Fibroblast of skin of abdomen (primary cell): ENCODE results near the gene KANTR. TPM values are rescaled to one million over a fixed set of nuclear protein-coding genes. Genes with fewer than 3 reads are reported as not detected.
A peak's percentile ranks its signal among the peaks of the same experiment; 100 is the strongest.

ENCODE experiments used
- DNase-seq: peaks from one replicate; pipeline ENCODE4 v3.0.0-alpha.2; 2013
- polyA plus RNA-seq, 2 experiments: library from polyadenylated mRNA; unstranded; fragments of 120-200 nt; gene quantifications; one replicate each; pipeline ENCODE4 v1.2.1, GENCODE V29; 2013; ENCODE audit not compliant: insufficient read length in 2 of 2

KANTR gene, protein sequence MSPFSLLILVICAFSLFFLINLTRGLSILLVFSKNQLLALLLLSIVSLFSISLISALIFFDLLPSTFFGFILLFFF
- polyA plus RNA-seq (2013, experiment 1 of 2; ENCODE audit: insufficient read length) = 3.3 TPM
- polyA plus RNA-seq (2013, experiment 2 of 2; ENCODE audit: insufficient read length) = 2.9 TPM

DNA sequence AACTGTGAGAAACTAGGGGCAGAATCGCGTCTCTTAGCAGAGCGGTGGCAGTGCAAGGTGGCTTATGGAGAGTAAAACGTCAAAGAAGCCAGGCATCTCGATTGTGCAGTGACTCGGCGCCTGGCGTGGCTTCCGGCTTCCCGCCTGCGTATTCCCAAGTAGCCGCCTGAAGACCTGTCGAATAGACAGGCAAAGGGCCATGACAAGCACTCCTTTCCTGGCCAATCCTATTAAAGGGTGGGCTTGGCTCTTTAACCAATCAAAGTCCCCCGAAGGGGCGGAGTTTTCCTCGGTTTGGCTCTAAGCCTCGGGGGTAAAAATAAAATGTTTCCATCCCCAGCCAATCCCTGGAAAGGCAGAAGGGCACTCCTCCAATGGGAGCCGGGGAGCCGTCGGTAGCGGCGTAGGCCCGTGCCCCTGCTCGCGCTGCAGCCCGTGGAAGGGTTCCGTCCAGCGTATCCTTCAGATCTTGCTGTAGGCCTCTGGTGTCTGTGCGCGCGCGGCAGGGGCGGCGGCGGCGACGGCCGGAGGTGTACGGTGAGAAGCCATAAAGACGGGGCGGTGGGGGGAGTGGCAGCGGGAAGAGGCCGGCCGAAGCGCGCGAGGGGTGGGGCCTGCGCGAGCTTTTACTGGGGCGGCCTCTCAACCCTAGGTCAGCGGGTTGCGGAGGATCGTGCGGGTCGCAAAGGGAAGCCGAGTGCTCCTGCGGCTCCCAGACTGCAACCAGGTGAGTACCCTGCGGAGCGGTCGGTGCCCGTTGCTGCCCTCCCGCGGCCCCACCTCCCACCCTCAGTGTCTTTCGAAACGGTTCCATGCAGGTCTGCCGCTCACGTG lies at the start of gene KANTR:
Gene KANTR (plus strand): TSS at position 395 of the 834 bp plus-strand sequence. CDS start 30,131 bp downstream, outside the sequence.
- peak; percentile 95 for DNase-seq

DNA sequence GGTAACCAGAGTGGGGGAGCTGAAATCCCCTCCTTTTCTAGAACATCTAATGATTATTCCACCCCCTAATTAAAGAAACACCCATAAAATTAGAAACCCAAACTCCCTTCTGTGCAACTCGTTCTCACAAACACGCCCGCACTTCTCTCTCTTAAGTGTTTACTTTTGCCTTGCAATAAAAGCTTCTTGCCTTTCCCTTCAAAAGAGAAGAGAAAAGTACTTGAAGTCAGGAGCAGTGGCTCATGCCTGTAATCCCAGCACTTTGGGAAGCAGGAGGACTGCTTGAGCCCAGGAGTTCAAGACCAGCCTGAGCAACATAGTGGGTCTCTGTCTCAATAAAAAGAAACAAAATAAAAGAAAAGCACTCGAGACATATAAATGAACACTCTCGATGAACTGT lies 48.9 kb upstream of the KANTR start:
- DNase-seq = no peak

DNA sequence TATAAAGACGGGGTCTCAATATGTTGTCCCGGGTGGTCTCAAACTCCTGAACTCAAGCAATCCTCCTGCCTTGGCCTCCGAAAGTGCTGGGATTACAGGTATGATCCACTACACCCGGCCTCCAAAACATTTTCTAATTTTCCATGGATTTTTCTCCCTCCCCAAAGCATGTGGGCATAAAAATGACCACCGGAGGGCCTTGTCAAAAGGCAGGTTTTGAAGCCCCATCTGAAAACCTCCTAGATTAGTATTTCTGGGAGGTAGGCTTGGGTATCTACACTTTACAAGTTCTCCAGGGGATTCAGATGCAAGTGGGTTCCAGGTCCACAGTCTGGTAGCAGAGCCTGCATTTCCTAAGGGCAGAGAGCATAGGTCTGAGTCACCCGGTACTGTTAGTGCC lies 46.7 kb upstream of the KANTR start:
- DNase-seq = no peak

DNA sequence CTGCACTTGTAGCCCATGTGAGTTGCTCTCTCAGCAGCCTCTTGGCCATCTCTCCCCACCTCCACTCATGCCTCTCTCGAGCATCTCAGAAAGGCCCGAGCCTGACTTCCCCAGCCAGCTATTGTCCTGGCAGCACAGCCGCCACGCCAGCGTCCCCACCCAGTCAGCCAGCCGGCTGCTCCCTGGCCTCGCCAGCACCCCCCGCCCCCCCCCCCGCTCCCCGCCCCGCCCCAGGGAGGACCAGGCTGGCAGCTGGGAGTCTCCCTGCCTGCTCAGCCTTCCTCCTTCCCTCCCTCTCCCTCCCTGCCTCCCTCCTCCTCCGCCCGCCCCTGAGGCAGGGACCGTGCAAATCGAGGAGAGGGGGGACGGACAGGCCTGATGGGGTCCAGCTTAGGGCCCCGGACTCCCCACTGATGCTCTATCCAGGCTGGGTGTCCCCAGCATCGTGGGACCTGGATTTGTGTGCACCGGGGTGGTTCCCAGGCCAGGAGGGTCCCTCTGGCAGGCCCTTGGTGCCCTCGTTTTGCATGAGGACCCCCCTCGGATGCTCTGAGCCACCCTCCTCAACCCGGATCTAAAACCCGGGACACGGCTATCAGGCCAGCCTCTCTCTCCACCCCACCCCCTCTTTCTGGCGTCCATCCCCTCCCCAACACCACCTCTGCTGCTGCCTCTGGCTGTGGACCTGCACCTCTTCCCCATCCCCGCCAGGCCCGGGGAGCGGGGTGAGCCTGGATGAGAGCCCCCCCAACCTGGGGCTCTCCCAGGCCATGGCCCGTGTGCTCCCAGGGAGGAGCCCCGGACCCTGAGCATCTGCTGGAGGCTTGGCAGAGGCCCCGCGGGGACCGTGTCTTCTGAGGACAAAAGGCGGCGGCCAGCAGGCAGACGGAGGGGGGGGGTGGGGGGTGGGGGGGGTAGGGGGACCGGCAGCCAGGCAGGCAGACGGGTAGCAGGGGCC lies 45.5 kb upstream of the KANTR start, which contains the start of gene GPR173:
Gene GPR173 (plus strand): TSS at position 621 of the 958 bp plus-strand sequence. CDS start 27,833 bp downstream, outside the sequence.
- peak; percentile 77 for DNase-seq

DNA sequence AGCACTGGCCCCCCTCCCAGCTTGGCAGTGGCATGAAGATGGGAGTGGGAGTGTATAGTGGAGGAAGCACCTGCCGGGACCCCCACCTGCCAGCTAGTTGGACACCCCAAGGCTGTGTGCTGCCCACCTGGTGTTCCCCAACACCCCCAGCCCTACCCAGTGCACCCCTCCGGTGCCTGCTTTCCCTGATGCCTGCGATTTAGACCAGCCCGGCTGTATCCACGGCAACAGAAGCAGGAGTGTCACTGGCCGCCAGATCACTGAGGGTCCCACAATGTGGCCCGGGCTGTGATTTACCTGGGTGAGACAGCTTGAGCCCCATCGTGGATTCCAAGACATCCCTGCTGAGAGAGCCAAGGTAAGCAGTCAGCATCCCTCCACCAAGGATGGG lies 44.8 kb upstream of the KANTR start:
- no peak for DNase-seq

DNA sequence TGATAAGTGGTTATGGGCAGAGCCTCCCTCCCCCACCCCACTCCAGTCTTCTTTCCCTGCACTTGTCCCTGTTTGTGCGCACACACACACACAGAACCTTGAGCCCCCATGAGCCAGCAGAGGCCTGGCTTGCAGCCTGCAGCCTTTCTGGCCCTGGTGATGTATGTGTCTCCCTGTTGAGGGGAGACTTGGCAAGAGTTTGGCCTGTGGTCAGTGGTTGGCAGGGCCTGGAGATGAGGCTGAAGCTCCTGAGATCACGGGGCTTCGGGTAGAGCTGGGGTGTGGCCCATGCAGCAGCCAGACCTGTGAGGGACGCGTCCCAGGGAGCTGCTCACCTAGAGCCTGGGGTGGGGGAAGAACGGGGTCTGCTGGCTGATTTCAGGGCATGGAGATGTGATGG lies 43.1 kb upstream of the KANTR start:
- DNase-seq = no peak

DNA sequence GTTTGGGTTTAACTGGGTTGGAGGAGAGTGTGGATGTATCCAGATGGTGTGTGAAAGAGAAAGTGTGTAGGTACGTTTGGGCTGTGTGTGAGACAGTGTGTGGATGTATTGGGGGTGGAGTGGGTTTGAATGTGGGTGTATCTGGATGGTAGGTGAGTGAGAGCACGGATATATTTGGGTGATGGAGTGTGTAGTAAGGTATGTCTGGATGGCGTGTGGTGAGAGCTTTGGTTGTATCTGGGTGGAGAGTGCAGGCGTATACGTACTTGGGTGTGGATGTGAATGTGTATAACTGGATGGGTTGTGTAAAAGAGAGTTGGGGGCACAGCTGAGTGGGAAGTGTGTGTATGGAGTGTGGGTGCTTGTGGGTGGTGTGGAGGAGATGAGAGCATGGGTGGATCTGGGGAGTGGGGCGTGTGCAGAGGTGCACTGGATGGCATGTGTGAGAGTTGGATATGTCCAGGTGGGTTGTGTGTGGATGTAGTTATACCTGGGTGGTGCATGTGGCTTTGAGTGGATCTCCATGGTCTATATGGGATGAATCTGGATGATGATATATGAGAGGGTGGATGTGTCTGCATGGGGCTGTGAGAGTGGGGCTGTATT lies 38.6 kb upstream of the KANTR start:
- DNase-seq = no peak

DNA sequence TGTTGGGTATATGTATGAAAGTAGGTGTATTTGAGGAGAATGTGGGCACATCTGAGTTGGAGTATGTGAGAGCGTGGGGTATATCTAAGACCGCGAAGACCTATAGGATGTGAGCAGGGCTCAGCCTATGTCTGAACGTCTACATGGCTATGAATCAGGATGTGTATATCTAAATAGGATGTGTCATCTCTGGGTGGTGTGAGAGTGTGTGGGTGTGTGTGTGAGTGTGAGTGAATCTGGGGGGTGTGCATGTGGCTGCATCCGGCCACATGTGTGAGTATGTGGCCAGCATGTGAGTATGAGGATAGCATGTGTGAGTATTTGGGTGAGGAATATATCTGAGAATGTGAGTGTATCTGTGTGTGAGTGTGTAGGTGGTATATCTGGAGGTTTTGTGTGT lies 37.6 kb upstream of the KANTR start:
- no peak for DNase-seq

DNA sequence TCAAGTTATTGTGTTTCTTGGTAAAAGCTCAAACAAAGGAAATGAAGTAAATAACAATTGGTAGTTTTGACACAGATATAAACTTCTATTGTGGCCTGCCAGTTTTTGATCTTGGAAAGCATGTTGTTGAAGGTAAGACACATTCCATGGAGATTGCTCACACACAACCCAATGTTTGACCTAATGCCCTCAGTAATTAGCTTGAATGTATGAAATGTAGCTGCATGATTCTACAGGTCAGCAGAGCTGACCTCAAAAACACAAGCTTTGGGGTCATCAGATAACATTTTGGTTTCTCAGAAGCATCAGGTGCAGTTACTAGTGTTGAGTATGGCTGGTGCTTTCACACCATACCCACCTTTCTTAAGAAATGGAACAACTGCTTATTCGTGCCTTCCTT lies 28.8 kb upstream of the KANTR start:
- DNase-seq = no peak

DNA sequence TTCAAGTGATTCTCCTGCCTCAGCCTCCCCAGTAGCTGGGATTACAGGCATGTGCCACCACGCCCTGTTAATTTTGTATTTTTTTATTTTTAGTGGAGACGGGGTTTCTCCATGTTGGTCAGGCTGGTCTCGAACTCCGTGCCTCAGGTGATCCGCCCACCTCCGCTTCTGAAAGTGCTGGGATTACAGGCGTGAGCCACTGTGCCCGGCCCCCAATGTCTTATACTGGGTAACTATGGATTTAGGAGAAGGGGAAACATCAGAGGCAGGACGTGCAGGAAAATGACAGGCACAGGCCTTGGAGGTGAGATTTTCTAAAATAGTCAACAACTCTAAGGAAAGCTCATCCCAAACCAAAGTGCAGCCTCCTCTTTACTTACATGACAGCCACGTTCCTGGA lies 22.9 kb upstream of the KANTR start:
- DNase-seq = no peak

DNA sequence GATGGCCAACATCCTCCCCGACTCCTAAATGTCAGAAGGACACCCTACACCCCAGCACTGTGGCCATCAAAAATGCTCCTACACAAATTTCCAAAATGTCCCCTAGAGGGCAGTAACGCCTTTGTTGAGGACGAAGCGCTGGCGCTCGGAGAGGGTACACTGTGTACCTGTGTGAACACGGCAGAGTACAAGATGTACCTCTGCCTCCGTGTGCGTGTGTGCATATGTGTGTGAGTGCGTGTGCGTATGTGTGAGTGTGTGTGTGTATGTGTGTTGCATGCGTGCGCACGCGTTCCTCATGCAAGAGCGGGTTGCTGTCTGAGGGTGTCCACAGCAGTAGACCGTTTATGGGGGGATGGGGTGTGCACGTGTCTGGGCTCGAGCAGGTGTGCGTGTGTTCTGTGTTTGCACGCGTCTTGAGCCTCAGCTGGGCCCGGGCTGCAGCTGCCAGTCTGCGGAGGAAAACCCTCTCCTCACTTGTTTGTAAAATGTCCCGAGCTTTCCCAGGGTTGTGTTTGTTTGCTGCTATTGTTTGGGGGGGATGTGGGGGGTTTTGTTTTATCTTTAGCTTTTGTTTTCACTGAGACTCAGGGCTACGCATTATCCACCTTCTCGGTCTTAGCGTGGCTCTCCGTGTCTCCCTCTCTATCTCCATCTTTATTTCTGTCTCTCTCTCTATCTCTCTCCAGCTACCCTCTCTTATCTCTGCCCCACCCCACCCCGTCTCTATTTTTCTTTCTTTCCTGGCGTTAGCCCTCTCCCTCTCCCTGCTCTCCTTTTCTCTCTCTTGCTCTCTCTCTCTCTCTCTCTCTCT lies 22.1 kb upstream of the KANTR start:
- peak; percentile 42 for DNase-seq

DNA sequence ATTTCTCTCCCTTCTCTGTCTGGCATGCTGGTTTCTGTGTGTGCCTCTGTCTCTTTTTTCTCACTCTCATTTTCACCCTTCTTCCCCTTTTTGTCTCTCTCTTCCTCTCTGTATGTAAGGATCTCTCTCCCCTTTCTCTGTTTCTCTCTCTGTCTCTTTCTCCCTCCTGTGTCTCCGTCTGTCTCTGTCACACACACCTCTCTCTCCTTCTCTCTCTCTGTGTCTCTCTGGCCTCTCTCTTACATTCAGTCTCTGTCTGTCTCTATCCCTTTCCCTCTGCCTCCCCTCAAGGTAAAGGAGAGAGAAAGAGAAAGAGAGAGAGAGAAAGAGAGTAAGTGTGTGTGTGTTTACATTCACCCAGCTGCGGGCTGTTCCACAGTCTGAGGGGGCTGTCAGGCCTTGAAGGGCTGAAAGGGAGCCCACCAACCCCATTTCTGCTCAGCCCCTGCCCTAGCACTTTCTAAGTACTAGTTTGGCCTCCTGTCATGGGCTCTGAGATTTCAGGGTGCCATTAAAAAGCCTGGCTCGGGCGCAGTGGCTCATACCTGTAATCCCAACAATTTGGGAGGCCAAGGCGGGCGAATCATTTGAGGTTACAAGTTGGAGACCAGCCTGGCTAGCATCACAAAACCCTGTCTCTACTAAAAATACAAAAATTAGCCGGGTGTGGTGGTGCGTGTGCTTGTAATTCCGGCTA lies 21.4 kb upstream of the KANTR start:
- DNase-seq = no peak

DNA sequence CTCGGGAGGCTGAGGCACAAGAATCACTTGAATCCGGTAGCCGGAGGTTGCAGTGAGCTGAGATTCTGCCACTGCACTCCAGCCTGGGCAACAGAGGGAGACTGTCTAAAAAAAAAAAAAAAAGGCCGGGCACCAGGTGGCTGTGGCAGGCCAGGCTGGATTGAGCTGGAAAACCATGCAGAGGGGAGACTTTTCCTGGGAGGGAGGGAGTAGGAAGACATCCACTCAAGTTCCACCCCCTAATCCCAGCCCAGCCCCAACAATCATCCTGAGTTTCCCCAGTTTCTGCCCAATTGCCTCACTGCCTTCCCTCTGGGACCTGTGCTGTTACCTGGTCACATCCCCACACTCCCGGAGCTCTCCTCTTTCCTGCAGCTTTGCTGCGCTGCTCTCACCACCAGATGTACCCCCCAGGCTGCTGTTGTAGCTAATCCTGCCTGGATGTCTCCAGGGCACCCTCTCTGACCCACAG lies 20.8 kb upstream of the KANTR start:
- no peak for DNase-seq

DNA sequence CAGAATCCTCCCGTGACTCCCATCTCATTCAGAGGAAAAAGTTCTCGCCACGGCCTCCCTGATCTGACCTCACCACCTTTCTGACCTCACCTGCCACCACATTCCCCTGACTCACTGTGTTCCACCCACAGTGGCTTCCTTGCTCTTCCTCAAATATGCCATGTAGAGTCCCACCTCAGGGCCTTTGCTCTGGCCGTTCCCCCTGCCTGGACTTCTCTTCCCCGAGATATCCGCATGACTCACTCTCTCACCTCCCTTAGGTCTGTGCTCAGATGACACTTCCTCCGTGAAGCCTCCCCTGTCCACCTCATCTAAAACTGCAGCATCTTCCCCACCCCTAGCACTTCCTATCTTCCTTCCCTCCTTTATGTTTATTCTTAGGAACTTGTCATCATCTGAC lies 18.9 kb upstream of the KANTR start:
- DNase-seq = no peak

DNA sequence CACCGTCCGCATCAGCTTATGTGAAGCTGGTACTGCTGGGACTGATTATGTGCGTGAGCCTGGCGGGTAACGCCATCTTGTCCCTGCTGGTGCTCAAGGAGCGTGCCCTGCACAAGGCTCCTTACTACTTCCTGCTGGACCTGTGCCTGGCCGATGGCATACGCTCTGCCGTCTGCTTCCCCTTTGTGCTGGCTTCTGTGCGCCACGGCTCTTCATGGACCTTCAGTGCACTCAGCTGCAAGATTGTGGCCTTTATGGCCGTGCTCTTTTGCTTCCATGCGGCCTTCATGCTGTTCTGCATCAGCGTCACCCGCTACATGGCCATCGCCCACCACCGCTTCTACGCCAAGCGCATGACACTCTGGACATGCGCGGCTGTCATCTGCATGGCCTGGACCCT lies 17.3 kb upstream of the KANTR start:
- no peak for DNase-seq

DNA sequence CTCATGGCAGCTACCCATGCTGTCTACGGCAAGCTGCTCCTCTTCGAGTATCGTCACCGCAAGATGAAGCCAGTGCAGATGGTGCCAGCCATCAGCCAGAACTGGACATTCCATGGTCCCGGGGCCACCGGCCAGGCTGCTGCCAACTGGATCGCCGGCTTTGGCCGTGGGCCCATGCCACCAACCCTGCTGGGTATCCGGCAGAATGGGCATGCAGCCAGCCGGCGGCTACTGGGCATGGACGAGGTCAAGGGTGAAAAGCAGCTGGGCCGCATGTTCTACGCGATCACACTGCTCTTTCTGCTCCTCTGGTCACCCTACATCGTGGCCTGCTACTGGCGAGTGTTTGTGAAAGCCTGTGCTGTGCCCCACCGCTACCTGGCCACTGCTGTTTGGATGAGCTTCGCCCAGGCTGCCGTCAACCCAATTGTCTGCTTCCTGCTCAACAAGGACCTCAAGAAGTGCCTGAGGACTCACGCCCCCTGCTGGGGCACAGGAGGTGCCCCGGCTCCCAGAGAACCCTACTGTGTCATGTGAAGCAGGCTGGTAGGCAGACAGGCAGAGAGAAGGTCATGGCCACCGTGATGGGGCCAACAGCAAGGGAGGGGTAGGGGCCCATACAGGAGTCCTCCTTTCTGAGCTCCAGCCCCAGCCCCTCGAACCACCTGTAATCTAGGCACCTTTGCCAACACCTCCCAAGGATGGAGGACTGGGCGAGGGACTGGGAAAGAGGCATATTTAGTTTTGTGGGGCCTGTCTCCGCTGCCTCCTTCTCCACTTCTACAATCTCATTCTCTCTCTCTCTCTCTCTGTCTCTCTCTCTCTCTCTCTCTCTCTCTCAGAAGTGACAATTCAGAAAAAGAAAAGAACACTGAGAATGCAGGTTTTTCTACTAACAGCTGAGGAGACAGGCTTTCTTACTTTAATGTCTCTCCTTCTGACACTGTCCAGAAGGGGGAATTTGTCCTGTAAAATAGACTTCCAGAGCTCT lies 16.4 kb upstream of the KANTR start:
- DNase-seq = no peak

DNA sequence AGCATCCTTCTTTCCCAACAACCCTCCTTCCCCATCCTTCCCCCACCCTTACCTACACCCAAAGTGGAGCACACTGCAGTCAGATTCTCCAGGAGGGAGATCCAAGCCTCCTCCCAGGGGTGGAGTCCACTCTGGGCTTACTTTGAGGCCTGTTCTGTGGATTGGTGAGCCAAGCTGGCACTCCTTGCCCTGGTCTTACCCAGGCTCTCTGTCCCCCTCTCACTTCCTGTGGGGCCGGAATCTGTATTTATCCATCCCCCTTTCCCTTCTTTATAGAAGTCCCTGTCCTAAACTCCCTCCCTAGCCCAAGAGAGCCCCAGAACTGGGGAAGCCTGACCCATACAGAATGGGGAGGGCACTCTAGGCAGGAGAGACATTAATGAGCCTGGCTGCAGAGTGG lies 15.0 kb upstream of the KANTR start:
- DNase-seq = no peak

DNA sequence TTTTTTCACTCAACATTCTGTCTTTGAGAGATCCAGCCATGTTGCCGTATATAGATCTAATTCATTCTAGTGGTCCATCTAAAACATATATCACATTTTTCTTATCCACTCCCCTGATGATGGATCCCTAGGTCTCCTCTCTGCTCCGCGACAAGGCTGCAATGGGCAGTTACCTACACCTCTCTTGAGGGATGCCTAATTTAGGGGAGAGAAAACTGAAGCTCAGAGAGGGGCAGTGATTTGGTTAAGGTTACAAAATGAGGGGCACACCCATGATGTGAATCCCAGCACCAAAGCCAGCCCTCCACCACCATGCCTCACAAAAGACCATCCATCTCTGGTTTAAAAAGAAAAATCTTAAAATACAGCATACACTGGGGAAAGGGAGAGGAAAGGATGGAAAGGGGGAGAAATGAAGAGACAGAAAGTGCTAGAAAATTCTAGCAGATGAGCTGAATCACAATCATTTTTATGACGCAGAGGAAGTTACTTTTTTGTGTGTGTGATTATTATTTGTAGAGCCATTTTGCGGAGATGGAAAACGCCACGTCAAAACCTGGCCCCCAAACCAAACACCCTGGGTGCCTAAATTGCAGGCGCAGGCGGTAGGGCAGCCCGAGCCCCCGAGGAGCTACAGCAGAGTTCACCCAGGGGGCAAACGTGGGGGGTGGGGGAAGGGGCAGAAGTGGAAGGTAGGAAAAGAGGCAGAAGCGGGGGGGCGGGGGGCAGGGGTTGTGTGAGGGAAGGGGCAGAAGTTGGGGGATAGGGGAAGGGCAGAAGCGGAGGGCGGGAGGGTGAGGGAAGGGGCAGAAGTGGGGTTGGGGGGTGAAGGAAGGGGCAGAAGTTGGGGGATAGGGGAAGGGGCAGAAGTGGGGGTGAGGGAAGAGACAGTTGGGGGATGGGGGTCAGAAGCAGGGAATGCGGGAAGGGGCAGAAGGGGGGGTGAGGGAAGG lies 13.0 kb upstream of the KANTR start:
- no peak for DNase-seq
